GM18511 (cell line): ENCODE data around the gene RTL1.

Source experiments
- ATAC-seq: cut with Tn5 transposase; IDR thresholded peaks from one replicate; pipeline ENCODE4 v1.9.1; 2021; ENCODE audit warnings: mild to moderate bottlenecking, moderate library complexity; ENCODE audit not compliant: unreplicated experiment

The RTL1 gene

DNA sequence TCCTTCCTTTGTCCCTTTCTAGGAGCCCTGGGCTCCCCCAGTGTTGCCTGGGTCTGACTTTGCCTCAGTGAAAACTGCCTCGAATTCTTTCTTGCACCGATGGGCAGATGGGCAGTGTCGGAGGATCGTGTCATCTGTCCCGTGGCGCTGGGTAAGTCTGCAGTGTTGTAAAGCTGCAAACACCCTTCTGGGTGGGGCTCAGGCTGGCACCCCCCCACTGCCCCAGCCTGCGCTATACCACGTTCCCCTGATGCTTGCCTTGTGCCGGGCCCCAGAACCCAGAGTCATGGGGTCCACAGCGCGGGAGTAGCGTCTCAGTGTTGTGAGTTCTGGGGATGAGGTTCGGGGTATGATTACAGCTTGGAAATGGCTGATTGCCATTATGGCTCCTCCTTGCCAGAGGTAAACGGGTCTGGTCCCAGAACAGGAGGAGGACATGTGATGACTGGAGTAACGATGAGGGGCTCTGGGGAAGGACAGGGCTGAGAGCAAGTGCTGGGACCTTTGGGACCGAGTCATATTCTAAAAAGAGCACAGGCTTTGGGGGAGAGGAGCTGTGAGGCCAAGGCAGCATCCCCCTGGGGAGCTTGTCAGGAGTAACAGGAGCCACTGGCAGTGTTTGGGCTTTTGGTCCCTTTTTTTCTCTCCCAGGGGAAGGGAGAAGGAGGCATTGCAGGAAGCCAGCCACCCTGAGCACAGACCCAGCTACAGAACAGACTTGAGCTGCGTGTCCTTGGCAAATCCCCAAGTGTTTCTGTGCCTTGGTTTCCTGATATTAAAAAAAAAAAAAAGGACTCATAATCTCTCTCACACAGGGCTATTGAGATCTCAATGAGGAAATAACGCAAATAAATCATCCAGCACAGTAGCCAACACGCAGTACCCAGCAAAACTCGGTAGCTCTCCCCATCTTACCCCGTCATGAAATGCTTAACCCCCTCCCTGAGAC is 4.3 kb downstream of the RTL1 start:
- ATAC-seq: no peak

DNA sequence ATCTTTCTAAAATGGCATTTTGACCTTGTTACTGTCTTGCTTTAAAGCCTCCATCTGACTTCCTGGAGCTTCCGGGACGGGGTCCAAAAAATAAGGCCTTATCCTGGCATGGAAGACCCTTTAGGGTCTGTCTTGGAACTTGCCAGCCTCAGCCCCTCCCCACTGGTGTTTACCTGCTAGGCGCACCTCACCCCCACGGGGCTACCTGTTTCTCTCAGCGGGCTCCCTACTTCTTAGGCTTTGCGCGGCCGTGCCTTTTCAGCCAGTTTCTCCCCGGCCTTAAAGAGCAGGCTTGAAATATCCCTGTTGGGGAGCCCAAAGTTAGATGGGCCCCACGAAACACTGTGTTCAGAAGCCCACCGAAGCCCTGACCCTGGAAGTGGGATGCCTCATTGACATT is 5.1 kb downstream of the RTL1 start:
- ATAC-seq: no peak

DNA sequence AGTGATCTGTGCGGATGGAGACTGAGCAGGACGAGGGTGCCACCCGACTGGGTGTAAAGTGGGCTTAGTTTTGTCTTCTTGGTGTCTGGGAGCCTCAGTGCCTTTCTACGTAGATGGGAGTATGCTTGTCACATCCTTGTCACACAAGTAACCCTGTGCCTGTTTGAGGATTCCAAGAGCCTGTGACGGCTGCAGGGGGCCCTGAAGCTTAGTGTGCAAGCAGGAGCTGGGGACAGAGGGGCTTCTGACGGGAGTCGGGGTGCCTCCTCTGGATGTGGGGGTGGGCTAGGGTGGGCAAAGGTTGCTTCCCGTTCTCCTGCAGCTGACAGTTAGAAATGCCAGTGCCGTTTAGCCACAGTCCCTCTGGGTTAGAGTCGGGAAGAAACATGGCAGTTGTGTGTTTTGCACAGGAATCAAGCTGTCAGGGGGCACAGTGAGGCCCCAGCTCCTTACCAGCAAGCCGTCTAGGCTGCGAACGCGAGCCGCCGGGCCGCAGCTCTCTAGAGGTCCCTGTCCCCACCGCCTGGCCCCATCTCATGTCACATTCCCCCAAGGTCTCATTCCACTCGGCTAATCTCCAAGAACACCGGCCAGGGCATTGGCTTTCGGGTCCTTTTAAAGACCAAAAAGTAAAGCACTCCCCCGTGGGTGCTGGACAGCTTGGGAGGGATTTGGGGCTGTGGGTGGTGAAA is 7.0 kb downstream of the RTL1 start:
- ATAC-seq: no peak

DNA sequence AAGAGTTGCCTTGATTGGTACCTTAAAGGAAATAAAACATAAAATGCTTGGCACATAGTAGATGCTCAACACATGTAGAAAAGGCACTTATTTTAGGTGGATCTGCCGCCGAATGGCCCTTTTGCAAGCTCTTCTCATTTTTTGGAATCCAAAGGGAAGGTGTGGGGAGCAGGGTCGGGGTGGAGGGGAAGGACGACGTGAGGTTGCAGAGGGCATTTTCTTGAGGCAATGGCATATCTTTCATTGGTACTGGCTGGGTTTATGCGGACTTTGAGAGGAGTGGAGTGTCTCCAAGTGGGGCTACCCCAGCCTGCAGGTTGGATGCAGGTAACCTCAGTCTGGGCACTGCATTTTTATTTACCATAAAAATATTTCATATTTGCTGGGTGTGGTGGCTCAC is 8.1 kb downstream of the RTL1 start:
- ATAC-seq: no peak

DNA sequence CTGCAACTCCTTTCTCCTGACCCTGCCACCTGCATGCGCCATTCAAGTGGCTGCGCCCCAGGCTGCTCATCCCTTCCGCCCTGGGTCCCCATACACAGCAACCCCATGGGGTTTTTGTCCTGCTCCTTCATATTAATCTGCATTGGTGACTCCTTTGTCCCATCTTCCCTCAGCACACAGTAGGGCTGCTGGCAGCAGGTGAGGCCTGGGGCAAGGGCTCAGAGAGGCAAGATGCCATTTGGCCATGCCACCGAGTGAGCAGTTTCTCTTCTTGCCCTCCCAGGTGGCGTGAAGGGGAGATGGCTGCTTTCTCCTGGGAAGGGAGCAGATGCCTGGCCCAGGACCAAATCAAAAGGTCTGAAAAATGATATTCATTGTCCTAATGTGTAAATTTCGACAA is 9.1 kb downstream of the RTL1 start:
- no peak for ATAC-seq

DNA sequence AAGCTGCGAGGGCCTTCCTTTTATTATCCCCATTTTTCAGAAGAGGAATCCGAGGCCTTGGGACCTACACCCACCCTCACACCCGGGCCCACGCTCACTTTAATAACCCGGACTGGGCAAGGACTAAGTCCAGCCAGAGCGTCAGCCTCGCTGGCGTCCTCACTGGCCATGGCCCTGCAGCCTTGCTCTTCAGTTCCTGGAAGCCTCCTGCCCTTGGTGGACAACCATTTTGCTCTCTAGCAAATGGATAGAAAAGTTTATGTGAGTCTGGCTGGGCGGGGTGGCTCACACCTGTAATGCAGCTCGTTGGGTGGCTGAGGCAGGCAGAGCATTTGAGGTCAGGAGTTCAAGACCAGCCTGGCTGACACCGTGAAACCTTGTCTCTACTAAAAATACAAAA is 9.8 kb downstream of the RTL1 start:
- no peak for ATAC-seq

DNA sequence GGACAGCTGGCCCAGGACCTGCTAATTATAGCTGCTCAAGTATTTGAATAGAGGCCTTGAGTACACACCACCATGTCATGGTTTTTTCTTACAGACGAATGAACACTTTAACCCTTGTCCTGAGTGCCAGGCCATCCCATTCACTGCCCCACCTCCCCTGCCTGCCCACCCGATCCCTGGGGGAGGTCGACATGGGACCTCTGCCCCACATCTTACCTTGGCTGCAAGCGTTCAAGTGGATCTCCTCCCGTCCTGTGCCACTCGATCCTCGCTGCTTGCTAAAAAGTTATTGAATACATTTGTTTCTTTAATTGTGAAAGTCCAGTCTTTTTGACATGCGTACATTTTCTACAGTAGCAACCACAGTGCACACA is 10.3 kb downstream of the RTL1 start:
- no peak for ATAC-seq

DNA sequence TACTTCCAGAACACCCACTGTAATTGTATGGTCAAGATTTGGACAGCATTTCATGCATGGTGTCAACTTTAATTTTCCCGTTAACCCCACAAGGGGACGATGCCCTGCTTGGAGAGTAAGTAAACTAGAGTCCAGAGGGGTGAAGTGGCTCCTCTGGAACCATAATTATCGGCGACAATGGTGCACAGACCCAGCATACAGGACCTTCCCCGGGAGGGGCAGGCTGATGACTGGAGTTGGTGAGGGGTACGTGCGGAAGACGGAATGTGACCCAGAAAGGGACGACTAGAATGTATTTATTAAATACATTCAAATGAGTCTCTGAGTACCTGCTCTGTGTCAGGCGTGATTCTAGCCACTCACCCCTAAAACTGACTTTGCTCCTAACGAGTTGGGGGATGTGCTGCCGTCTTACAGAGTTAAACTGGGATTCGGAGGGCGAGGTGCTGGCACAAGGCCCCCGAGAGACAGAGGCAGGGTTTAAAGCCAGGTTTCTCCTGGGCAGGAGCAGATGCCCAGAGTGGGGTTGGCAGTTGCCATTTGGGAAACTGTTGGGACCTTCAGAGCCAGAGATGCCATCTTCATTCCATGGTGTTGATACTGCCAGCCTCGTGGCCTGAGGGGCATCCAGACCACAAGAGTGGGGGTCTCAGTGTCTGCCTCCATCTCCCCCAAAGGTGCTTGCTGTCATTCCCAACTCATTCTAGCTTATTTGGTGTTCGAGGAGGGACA is 10.9 kb downstream of the RTL1 start:
- no peak for ATAC-seq

DNA sequence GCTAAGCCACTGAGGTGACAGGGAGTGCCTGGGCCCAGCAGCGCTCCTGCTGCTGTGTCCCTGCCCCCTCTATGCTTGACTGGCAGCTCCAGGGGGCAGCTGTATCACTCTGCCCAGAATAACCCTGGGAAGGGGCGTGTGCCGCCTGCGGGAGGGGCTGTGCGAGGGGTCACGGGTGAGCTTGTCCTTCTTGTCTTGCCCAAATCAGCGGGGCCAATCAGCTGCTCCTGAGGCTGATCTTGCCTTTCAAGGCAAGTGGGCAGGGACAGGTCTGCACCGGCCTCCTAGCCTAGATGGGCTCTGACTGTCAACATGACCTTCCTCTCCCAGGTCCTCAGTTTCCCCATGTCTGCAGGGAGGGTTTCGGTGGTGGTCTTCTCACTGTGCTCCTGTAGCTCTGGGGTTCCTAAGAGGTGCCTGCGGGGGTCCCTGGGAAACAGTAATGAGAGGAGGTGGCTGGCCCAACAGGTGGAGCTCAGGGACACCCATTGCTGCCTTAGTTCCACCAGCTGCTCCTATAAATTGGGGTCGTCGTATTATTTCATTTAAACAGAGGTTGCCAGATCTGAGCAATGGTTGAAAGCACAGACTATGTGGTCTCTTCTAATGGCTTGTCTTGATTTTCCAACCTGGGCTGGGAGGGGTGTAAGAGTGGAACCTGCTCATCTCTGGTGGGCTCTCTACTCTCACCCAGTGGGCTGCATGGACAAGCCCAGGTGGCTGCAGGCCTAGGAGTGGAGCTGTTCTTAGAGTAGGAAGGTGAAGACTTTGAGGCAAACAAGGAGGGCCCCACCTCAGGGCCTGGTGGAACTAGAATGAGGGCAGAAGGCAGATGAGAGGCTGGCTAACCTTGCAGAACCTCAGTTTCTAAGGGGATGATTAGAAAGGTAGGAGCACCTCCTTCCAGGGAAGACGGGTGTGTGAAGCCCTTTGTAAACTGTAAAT is 11.7 kb downstream of the RTL1 start:
- no peak for ATAC-seq

DNA sequence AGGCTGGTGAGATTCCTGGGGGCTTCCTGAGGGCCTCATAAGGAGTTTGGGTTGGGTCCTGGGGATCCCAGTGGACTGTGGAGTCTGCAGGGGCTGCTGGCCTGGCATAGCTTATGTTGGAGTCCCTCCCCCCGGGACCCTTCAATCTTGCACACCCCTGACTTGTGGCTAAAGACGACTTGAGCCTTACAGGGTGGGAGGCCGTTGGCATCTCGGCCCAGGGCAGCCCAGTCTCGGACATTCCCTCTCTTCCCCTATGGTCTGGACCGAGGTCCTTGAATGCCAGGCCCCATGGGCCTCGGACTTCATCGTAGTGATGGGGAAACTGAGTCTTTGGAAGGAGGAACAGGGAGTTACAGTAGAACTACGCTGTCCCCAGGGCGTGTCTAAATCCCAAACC is 12.5 kb downstream of the RTL1 start:
- ATAC-seq: no peak

DNA sequence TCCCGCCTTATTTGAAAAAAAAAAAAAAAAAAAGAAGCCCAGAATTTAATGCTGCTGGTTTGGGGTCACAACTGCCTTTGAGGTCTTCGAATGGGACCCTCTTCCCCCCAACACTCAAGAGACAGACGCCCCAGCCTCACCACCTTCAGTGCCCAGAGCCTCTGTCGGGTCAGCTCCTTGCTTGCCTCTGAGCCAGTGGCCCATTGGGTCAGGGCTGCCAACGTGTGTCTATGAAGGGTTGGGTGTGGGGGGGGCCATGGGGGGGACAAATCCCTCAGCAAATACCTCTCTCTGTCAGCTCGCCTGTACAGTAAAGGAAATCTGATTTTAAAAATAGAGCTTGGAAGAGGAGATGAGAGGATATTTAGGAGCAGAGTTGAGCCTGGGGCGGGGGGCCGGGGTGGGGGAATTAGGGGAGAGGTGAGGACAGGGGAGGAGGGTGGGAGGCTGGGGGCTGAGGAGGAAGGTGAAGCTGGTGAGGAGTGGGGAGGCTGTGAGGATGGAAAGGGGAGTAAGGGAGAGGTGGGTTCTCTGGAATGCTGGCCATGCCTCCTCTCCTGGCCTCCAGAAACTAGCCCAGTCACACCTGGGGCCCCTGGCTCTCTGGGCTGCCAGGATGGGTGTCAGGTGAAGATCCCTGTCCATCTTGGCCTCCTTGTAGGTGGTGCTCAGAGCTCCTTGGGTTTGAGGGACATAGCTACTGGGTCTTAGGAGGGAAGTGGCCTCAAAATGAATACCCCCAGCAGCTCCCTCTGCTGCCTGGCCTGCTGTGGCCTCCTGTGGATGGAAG is 13.3 kb downstream of the RTL1 start:
- no peak for ATAC-seq

DNA sequence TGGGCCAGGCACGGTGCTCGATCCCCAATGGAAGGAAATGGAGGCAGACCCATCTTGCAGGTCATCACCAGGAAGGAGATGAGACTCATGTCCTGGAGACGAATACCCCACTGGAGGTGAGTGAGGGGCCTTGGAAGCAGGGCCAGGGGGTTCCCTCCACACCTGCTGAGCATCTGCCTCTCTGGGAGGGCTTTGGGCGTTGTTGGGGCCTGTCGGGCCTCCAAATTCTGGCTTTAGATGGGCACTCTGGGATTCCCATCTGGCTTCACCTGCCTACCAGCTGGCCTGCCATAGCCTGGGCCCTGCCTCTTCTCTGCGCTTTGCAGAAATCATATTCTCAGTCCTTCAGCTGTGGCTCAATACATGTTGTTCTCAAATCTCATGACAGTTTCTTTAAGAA is 13.9 kb downstream of the RTL1 start:
- ATAC-seq: no peak

DNA sequence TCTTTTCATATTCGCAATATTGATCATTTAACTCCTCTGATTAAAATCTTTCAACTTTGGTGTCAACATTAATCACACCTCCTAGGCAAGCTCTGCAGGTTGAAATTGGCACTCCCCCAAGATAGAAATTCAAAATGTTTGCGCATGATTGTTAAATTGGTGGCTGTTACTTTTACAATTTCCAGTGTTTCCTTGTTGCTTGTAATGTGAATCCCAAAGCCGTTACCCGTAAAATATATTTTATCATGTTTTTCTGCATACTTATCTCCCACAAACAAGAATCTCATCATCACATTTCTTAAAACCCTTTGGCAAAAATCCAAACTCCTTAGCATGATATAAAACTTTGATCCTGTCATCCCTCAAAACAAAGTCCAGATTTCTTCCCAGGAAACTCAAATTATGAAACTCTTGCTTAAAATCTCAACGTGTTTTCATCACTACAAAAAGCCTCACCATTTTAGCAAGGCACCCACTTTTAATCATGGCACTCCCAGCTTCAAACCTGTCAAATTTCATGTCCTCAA is 14.7 kb downstream of the RTL1 start:
- ATAC-seq: no peak

DNA sequence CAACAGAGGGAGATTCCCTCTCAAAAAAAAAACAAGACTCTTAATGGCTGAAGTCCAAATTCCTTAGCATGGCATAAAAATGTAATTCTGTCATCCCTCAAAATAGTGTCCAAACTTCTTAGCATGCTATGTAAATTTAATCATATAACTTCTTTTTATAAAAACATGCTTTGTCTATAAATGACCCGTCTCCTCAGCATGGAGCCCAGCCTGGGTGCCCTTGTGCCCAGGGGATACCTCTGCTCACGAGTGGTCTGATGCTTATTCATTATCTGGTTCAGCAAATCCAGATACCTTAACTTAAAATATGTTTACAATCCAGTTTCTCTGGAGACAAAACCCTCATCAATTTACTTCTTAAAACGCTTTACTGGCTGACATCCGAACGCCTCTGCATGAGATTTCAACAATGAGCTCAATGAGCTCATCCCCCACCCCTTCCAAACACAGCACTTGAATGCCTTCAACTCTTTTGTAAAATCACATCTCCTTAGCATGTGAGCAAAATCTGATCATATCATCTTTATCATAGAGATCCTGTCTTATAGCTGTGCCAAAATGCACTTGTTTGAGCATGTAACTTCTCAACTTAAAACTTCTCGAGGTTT is 15.7 kb downstream of the RTL1 start:
- no peak for ATAC-seq

DNA sequence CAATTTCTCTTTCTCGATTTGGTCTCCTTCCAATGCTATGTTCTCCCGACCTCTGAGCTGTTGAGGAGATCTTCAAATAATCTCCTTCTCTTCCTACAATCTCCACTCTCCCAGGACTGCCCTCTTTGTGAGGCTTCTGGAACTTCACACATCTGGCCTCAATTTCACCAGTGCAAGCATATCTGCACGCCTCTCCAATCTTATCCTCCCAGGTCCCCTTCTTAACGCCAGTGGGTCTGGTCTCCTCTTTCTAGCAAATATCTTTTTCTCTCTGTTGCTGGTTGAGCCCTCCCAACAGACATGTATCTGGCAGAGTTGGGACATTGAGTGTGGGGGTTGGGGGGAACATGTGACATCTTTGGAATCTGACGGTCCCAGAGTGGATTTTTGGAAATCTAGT is 17.9 kb downstream of the RTL1 start:
- no peak for ATAC-seq

DNA sequence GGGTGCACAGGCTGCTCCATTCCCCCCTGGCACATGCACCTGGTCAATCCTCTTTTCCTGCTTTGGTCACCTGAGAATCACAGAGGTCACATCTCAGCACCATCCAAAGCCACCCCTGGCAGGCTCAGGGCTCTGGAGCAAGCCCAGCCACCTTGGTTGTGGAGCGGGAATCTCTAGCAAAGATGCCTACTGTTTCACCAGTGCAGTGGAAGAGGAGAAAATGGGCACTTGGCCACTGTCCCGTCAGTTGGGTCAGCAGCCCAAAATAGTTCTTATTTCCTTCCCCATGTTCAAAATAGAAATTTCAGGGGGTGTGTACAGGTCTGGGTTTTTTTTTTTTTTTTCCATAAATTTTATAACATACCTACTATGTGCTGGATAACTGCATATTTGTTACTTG is 18.3 kb downstream of the RTL1 start:
- ATAC-seq: no peak

DNA sequence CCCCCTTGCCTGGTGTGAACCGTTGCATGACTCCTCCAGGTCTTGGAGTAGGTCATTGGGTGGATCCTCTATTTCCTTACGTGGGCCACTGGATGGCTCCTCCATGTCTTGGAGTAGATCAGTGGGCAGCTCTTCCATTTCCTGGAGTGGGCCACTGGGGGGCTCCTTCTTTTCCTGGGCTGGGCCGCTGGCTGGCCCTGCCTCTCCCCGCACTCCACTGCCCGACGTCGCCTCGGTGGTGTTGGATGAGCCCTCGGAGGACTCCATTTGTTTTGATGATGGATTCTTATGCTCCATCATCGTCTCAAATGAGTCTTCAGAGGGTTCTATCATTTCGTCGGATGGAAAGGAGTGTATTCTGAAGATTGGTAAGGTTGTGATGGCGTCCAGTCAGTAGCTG is 19.1 kb downstream of the RTL1 start:
- no peak for ATAC-seq

DNA sequence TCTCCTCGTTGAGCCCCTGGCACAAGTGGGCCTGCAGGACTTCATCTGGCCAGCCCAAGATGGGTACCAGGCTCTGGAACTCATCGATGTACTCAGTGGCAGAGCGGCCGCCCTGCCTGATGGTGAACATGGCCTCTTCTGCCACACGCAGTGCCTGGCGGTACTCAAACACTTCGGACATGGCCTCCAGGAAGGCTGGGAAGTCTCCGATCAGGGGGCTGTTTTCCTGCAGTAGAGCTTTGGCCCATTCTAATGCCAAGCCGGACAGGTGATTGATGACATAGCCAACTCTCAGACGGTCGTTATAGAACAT is 19.8 kb downstream of the RTL1 start:
- no peak for ATAC-seq

DNA sequence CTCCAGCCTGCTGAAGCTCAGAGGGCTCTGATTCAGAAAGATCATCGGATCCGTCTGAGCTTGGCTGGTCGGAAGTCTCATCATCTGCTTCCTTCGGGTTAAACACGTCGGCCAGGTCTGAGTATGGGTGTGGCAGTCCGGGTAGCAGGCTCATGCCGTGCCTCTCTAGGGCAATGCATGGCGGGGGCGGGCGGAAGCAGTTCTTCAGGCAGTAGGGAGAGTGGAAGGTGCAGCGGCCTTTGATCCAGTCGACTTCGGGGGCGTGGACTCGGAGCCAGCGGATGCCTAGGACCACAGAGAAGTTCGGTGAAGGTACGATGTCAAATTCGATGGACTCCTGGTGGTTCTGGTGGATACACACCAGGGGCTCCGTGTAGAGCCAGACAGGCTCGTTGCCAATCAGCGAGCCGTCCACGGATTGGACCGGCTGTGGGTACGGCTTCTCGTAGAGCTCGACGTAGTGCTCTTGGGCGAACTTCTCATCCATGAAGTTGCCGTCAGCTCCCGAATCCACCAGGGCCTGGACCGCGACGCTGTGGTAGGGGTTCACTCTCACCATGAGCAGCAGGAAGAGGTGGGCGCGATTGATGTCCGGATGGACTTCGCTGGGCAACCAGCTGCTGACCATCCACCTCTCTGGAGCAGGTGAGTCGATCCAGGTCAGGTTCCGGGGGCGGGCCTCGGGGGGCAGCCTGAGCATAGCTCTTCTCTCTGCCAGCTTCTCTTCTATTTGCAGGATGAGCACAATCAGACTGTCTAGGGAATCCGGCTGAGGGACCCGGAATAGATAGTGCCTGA is 20.3 kb downstream of the RTL1 start:
- no peak for ATAC-seq
